Mesenchymal stem cell (in vitro differentiated cells and primary cell): ENCODE results near the gene ACKR3.

Source experiments
- DNase-seq: peaks from one replicate; pipeline ENCODE4 v3.0.0-alpha.2; 2013
- H2AFZ ChIP-seq: one replicate; pipeline ENCODE4 v1.6.1; 2013; ENCODE audit warnings: low read depth, mild to moderate bottlenecking, control low read depth, inconsistent platforms, low read length, moderate library complexity
- H2AK5ac ChIP-seq: 2 replicates; pipeline ENCODE4 v1.6.1; 2013; ENCODE audit warnings: low read length, moderate library complexity, mild to moderate bottlenecking, inconsistent platforms; ENCODE audit not compliant: severe bottlenecking
- H2BK120ac ChIP-seq: one replicate; pipeline ENCODE4 v1.6.1; 2013; ENCODE audit warnings: low read depth, mild to moderate bottlenecking, inconsistent platforms, low read length, moderate library complexity
- H2BK12ac ChIP-seq, 2 experiments: one replicate each; pipeline ENCODE4 v1.6.1; 2013; ENCODE audit warnings: inconsistent platforms in 2 of 2, low read length in 2 of 2, mild to moderate bottlenecking in 2 of 2, moderate library complexity in 2 of 2, control low read depth in 1 of 2
- H2BK15ac ChIP-seq: one replicate; pipeline ENCODE4 v1.6.1; 2013; ENCODE audit warnings: mild to moderate bottlenecking, low read depth, inconsistent platforms; ENCODE audit not compliant: poor library complexity, severe bottlenecking
- H2BK5ac ChIP-seq: 2 replicates; pipeline ENCODE4 v1.6.1; 2013; ENCODE audit warnings: low read depth, mild to moderate bottlenecking, low read length, control low read depth, inconsistent platforms; ENCODE audit not compliant: poor library complexity, severe bottlenecking
- H3K14ac ChIP-seq, 2 experiments: one replicate each; pipeline ENCODE4 v1.6.1; 2013; ENCODE audit warnings: inconsistent platforms in 2 of 2, low read length in 2 of 2, control low read depth in 1 of 2, mild to moderate bottlenecking in 1 of 2, moderate library complexity in 1 of 2
- H3K18ac ChIP-seq, 2 experiments: one replicate each; pipeline ENCODE4 v1.6.1; 2013; ENCODE audit warnings: inconsistent platforms in 2 of 2, low read length in 2 of 2, control low read depth in 1 of 2, low read depth in 1 of 2, mild to moderate bottlenecking in 1 of 2
- H3K23ac ChIP-seq, 2 experiments: one replicate each; pipeline ENCODE4 v1.6.1; 2013; ENCODE audit warnings: inconsistent platforms in 2 of 2, low read length in 2 of 2, mild to moderate bottlenecking in 2 of 2, moderate library complexity in 2 of 2, control low read depth in 1 of 2
- H3K27ac ChIP-seq: 2 replicates; pipeline ENCODE4 v1.5.1; 2013; ENCODE audit warnings: mild to moderate bottlenecking, moderate library complexity, low read length, control low read depth, inconsistent platforms; ENCODE audit not compliant: poor library complexity, severe bottlenecking
- H3K27me3 ChIP-seq, 2 experiments: 2 replicates each; pipeline versions ENCODE4 v1.6.1 to v1.7.0; 2013; ENCODE audit warnings: low read length in 2 of 2, mild to moderate bottlenecking in 2 of 2, moderate library complexity in 2 of 2, control low read depth in 1 of 2, inconsistent platforms in 1 of 2; ENCODE audit not compliant: control insufficient read depth in 1 of 2, insufficient read depth in 1 of 2
- H3K36me3 ChIP-seq, 2 experiments: 2 replicates each; pipeline versions ENCODE4 v1.6.1 to v1.7.0; 2013; ENCODE audit warnings: low read length in 2 of 2, control low read depth in 1 of 2, inconsistent platforms in 1 of 2, low read depth in 1 of 2, mild to moderate bottlenecking in 1 of 2; ENCODE audit not compliant: insufficient read depth in 2 of 2, control insufficient read depth in 1 of 2
- H3K4ac ChIP-seq, 2 experiments: one replicate each; pipeline ENCODE4 v1.6.1; 2013; ENCODE audit warnings: inconsistent platforms in 2 of 2, low read length in 2 of 2, mild to moderate bottlenecking in 2 of 2, moderate library complexity in 2 of 2, control low read depth in 1 of 2, low read depth in 1 of 2
- H3K4me1 ChIP-seq: 2 replicates; pipeline ENCODE4 v1.6.1; 2013; ENCODE audit warnings: low read depth, low read length, control low read depth; ENCODE audit not compliant: control insufficient read depth, insufficient read depth
- H3K4me2 ChIP-seq: 2 replicates; pipeline ENCODE4 v1.6.1; 2013; ENCODE audit warnings: low read length, mild to moderate bottlenecking, inconsistent platforms; ENCODE audit not compliant: poor library complexity, severe bottlenecking
- H3K4me3 ChIP-seq, 2 experiments: 2 replicates each; pipeline versions ENCODE4 v1.5.1 to v1.7.0; 2013; ENCODE audit warnings: low read length in 2 of 2, mild to moderate bottlenecking in 2 of 2, control low read depth in 1 of 2, low read depth in 1 of 2; ENCODE audit not compliant: insufficient read depth in 1 of 2
- H3K79me1 ChIP-seq: replicated peaks from 2 replicates; pipeline ENCODE4 v1.6.1; 2013; ENCODE audit warnings: mild to moderate bottlenecking, control low read depth, low read length, inconsistent platforms; ENCODE audit not compliant: poor library complexity, severe bottlenecking
- H3K9ac ChIP-seq: 2 replicates; pipeline ENCODE4 v1.7.0; 2013; ENCODE audit warnings: mild to moderate bottlenecking, low read length, moderate library complexity
- H3K9me3 ChIP-seq: 2 replicates; pipeline ENCODE4 v1.7.0; 2013; ENCODE audit warnings: mild to moderate bottlenecking, low read length; ENCODE audit not compliant: control insufficient read depth
- H4K8ac ChIP-seq: one replicate; pipeline ENCODE4 v1.6.1; 2013; ENCODE audit warnings: inconsistent platforms, mild to moderate bottlenecking, low read length, moderate library complexity
- H4K91ac ChIP-seq: one replicate; pipeline ENCODE4 v1.6.1; 2013; ENCODE audit warnings: mild to moderate bottlenecking, low read length, inconsistent platforms
- WGBS: methylation state at CpG from one replicate; pipeline ENCODE4 v1.1.7; 2013; ENCODE audit warnings: mixed read lengths; 5-methylcytosine and 5-hydroxymethylcytosine counted together

ACKR3 gene

GRCh38 chr2:236619910-236620612, 50.4 kb downstream of the ACKR3 start:
- Histone ChIP-seq H3K4me2 (no peak overlapping the region), H3K23ac (no peak overlapping the region), H3K9me3 (no peaks in the 10 kb centered on the region), H2BK12ac (no peak overlapping the region), H3K4me1 (no peaks in the 10 kb centered on the region), H2AFZ (no peak overlapping the region), H3K14ac (no peak overlapping the region), H3K36me3 (no peaks in the 10 kb centered on the region), H2BK120ac (no peak overlapping the region), H2AK5ac (no peak overlapping the region), H3K9ac (no peak overlapping the region), H3K18ac (no peak overlapping the region), H2BK15ac (no peak overlapping the region), H3K4me3 (no peak overlapping the region), H4K91ac (no peak overlapping the region), H2BK5ac (no peak overlapping the region), H3K27me3 (peaks cover 43 to 64% of the 10 kb centered on the region in 2 experiments), H3K79me1 (no peaks in the 10 kb centered on the region), H4K8ac (no peak overlapping the region), H3K27ac (no peak overlapping the region), H3K4ac (no peak overlapping the region)
- no peak for DNase-seq
- 86% methylated on average over 5 of the region's 5 CpGs for WGBS

GRCh38 chr2:236621786-236622185, 52.2 kb downstream of the ACKR3 start:
- Histone ChIP-seq H3K36me3 (no peaks in the 10 kb centered on the region), H4K8ac (no peak overlapping the region), H3K27me3 (peaks cover 43 to 70% of the 10 kb centered on the region in 2 experiments), H3K4me3 (no peak overlapping the region), H3K23ac (no peak overlapping the region), H4K91ac (no peak overlapping the region), H3K9ac (no peak overlapping the region), H2BK15ac (no peak overlapping the region), H3K4ac (no peak overlapping the region), H2AFZ (no peak overlapping the region), H3K27ac (no peak overlapping the region), H2BK120ac (no peak overlapping the region), H2BK5ac (no peak overlapping the region), H3K18ac (no peak overlapping the region), H2BK12ac (no peak overlapping the region), H3K79me1 (no peaks in the 10 kb centered on the region), H3K4me2 (no peak overlapping the region), H3K9me3 (no peaks in the 10 kb centered on the region), H2AK5ac (no peak overlapping the region), H3K14ac (no peak overlapping the region), H3K4me1 (no peaks in the 10 kb centered on the region)
- no peak for DNase-seq
- 83% methylated on average over 15 of the region's 15 CpGs for WGBS

GRCh38 chr2:236622201-236622600, 52.6 kb downstream of the ACKR3 start:
- Histone ChIP-seq H4K8ac (no peak overlapping the region), H2BK15ac (no peak overlapping the region), H2BK5ac (no peak overlapping the region), H2AFZ (no peak overlapping the region), H3K36me3 (no peaks in the 10 kb centered on the region), H2AK5ac (no peak overlapping the region), H2BK120ac (no peak overlapping the region), H3K9me3 (no peaks in the 10 kb centered on the region), H3K27ac (no peak overlapping the region), H3K4me3 (no peak overlapping the region), H3K23ac (no peak overlapping the region), H3K27me3 (peaks cover 43 to 72% of the 10 kb centered on the region in 2 experiments), H3K4ac (no peak overlapping the region), H3K14ac (no peak overlapping the region), H3K4me1 (no peaks in the 10 kb centered on the region), H4K91ac (no peak overlapping the region), H3K9ac (no peak overlapping the region), H3K4me2 (no peak overlapping the region), H3K18ac (no peak overlapping the region), H3K79me1 (no peaks in the 10 kb centered on the region), H2BK12ac (no peak overlapping the region)
- DNase-seq = no peak
- 84% methylated on average over 6 of the region's 6 CpGs for WGBS

- DNase-seq = no peak
- Histone ChIP-seq H2BK15ac (no peak overlapping the region), H2BK12ac (no peak overlapping the region), H2BK120ac (no peak overlapping the region), H2AK5ac (no peak overlapping the region), H3K23ac (no peak overlapping the region), H3K9ac (no peak overlapping the region), H2BK5ac (no peak overlapping the region), H3K36me3 (no peaks in the 10 kb centered on the region), H3K79me1 (no peaks in the 10 kb centered on the region), H3K18ac (no peak overlapping the region), H3K27me3 (peaks cover 39 to 72% of the 10 kb centered on the region in 2 experiments), H3K9me3 (no peaks in the 10 kb centered on the region), H3K4ac (no peak overlapping the region), H3K14ac (no peak overlapping the region), H3K4me2 (no peak overlapping the region), H2AFZ (no peak overlapping the region), H4K91ac (no peak overlapping the region), H4K8ac (no peak overlapping the region), H3K27ac (no peak overlapping the region), H3K4me3 (no peak overlapping the region), H3K4me1 (no peaks in the 10 kb centered on the region)
- WGBS = 86% methylated on average over 9 of the region's 9 CpGs
Measured at GRCh38 chr2:236622660-236623059, 53.0 kb downstream of the ACKR3 start.
